Right atrium auricular region (tissue), 2 donors: ENCODE measurements around the gene FGD3. TPM values are rescaled to one million over a fixed set of nuclear protein-coding genes. Genes with fewer than 3 reads are reported as not detected.

Experiments
- DNase-seq: peaks from one replicate; pipeline ENCODE4 v3.0.0-alpha.2; 2019; ENCODE audit warnings: low spot score
- H3K27ac ChIP-seq, 2 donors: fragments of 200-600 bp; sonication (generic); 1 replicate in 1 of 2; 2 replicates in 1 of 2; pipeline ENCODE4 v1.5.1; 2016 to 2019
- H3K27me3 ChIP-seq, 2 donors: fragments of 200-600 bp; sonication (generic); one replicate each; pipeline versions ENCODE4 v1.5.1 to v1.6.0; 2017 to 2019
- H3K36me3 ChIP-seq: fragments of 200-600 bp; sonication (generic); one replicate; pipeline ENCODE4 v1.5.1; 2016
- H3K4me1 ChIP-seq, 2 donors: fragments of 200-600 bp; sonication (generic); one replicate each; pipeline versions ENCODE4 v1.5.1 to v1.6.0; 2017 to 2019
- H3K4me3 ChIP-seq, 2 donors: fragments of 200-600 bp; sonication (generic); 1 replicate in 1 of 2; 2 replicates in 1 of 2; pipeline ENCODE4 v1.5.1; 2017 to 2019; ENCODE audit warnings: mild to moderate bottlenecking in 1 of 2, moderate library complexity in 1 of 2
- H3K9me3 ChIP-seq, 2 donors: fragments of 200-600 bp; sonication (generic); one replicate each; pipeline ENCODE4 v1.5.1; 2019
- total RNA-seq, 2 donors: library from RNA; depleted of rRNA; stranded (reverse); fragments of >200 nt; gene quantifications; one replicate each; pipeline ENCODE4 v1.1.0, GENCODE V29; 2016
- TF ChIP-seq, protein P1 (sequence below), 2 donors: fragments of 200-600 bp; sonication (generic); IDR thresholded peaks; one replicate each; pipeline ENCODE4 v1.5.1; 2019; ENCODE audit warnings: antibody characterized with exemption in 2 of 2

FGD3 gene
- total RNA-seq, 2 donors from 2014 or later, result 2.2 to 3.3 TPM

GRCh38 chr9:93027750-93028149, 80.4 kb downstream of the FGD3 start:
- no peak overlapping the region for H3K4me3 ChIP-seq
- no peaks in the 10 kb centered on the region for H3K4me1 ChIP-seq
- H3K27ac ChIP-seq, result no peak overlapping the region
- no peak for DNase-seq
- no peaks in the 10 kb centered on the region for H3K9me3 ChIP-seq
- no peaks in the 10 kb centered on the region for H3K27me3 ChIP-seq
- TF ChIP-seq, protein P1, sequence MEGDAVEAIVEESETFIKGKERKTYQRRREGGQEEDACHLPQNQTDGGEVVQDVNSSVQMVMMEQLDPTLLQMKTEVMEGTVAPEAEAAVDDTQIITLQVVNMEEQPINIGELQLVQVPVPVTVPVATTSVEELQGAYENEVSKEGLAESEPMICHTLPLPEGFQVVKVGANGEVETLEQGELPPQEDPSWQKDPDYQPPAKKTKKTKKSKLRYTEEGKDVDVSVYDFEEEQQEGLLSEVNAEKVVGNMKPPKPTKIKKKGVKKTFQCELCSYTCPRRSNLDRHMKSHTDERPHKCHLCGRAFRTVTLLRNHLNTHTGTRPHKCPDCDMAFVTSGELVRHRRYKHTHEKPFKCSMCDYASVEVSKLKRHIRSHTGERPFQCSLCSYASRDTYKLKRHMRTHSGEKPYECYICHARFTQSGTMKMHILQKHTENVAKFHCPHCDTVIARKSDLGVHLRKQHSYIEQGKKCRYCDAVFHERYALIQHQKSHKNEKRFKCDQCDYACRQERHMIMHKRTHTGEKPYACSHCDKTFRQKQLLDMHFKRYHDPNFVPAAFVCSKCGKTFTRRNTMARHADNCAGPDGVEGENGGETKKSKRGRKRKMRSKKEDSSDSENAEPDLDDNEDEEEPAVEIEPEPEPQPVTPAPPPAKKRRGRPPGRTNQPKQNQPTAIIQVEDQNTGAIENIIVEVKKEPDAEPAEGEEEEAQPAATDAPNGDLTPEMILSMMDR (IDR thresholded peaks at IDR 0.05), result no peak
- no peaks in the 10 kb centered on the region for H3K36me3 ChIP-seq

- Histone ChIP-seq H3K27me3 (no peaks in the 10 kb centered on the region), H3K36me3 (no peaks in the 10 kb centered on the region), H3K27ac (no peak overlapping the region), H3K9me3 (no peaks in the 10 kb centered on the region), H3K4me3 (no peak overlapping the region), H3K4me1 (no peaks in the 10 kb centered on the region)
- no peak for DNase-seq
- TF ChIP-seq, protein P1 (IDR thresholded peaks at IDR 0.05), result no peak
These were observed 81.2 kb downstream of the FGD3 start for GRCh38 chr9:93028448-93029006.

DNA sequence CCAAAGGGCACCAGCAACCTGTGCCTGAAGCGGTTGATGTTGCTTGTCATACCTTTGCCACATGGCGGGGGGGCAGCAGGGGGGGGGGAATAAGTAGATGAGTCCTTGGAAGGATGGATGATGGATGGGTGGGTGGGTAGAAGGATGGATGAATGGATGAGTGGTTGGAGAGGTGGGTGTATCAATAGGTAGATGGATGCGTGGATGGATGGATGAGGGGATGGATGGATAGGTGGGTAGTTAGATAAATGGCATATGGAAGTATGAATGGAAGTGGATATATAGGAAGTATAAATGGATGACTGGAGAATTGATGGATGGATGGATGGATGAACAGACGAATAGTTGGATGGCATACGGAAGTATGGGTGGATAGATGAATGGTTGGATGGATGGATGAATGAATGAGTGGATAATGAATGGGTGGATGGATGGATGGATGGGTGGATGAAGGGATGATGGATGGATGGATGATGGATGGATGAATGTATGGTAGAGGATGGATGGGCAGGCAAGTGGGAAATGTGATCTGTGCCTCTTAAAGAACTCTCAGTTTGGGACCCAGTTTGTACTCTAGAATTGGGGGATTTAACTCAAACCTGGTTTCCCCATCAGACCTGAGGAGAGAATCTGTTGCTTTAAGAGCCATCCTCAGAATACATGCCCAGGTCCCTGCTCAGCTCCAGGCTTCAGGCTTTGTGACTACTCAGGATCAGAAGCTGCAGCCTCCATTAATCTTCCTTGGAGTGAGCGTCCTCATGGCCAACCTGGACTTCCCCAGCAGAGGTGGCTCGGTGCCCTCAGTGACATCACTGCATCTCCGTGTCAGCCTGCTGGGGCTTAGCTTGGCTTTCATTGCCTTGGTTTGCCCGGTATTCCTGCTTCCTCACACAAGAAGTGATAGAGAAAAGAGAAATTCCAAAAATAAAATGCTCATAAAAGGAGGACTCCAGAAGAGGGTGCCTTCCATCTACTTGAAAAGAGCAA, 83.6 kb downstream of the FGD3 start:
- no peak overlapping the region for H3K27ac ChIP-seq
- no peaks in the 10 kb centered on the region for H3K27me3 ChIP-seq
- H3K4me1 ChIP-seq, result no peaks in the 10 kb centered on the region
- no peaks in the 10 kb centered on the region for H3K36me3 ChIP-seq
- H3K4me3 ChIP-seq, result no peak overlapping the region
- TF ChIP-seq, protein P1 (IDR thresholded peaks at IDR 0.05), result no peak
- H3K9me3 ChIP-seq, result no peaks in the 10 kb centered on the region
- no peak for DNase-seq

GRCh38 chr9:93031629-93032430, 84.5 kb downstream of the FGD3 start:
- Histone ChIP-seq H3K27ac (no peak overlapping the region), H3K27me3 (no peaks in the 10 kb centered on the region), H3K4me3 (no peak overlapping the region), H3K9me3 (no peaks in the 10 kb centered on the region), H3K4me1 (no peaks in the 10 kb centered on the region), H3K36me3 (no peaks in the 10 kb centered on the region)
- no peak for DNase-seq
- TF ChIP-seq, protein P1 (IDR thresholded peaks at IDR 0.05), result no peak

GRCh38 chr9:93032545-93032944, 85.2 kb downstream of the FGD3 start:
- no peaks in the 10 kb centered on the region for H3K4me1 ChIP-seq
- no peak overlapping the region for H3K4me3 ChIP-seq
- no peak for DNase-seq
- H3K36me3 ChIP-seq, result no peaks in the 10 kb centered on the region
- H3K27ac ChIP-seq, result no peak overlapping the region
- no peaks in the 10 kb centered on the region for H3K9me3 ChIP-seq
- TF ChIP-seq, protein P1 (IDR thresholded peaks at IDR 0.05), result no peak
- H3K27me3 ChIP-seq, result no peaks in the 10 kb centered on the region
